IMR-90 (cell line): Measurements from ENCODE around the gene UGT1A7. TPM values are rescaled to one million over a fixed set of nuclear protein-coding genes. Genes with fewer than 3 reads are reported as not detected.

Experiments used
- ATAC-seq: fragments of 200-7000 bp; cut with Tn5 transposase; 2 replicates; pipeline ENCODE4 v1.9.1; 2020; ENCODE audit warnings: low read depth, mild to moderate bottlenecking, moderate library complexity
- BruUV-seq: library from RNA; stranded (reverse); fragments of 400-500 nt; replicated peaks from 2 replicates; lab custom pipeline; 2021; lab: Mats Ljungman, UMichigan
- CTCF ChIA-PET: fragments of 300-600 bp; formaldehyde crosslinking; extraction: SDS; loops from one replicate; lab custom pipeline; 2021; ENCODE audit warnings: antibody characterized with exemption; lab: Yijun Ruan, JAX
- POLR2A ChIA-PET: fragments of 300-600 bp; sonication (Branson Sonifier 250); formaldehyde crosslinking; loops from one replicate; lab custom pipeline; 2022; ENCODE audit warnings: antibody characterized with exemption; ENCODE audit not compliant: unreplicated experiment; lab: Charles Lee
- DNase-seq: peaks from one replicate; pipeline ENCODE4 v3.0.0; 2013
- H2AFZ ChIP-seq: replicated peaks from 2 replicates; pipeline ENCODE3; 2013; ENCODE audit warnings: low read length, mild to moderate bottlenecking; ENCODE audit not compliant: poor library complexity
- H2AK5ac ChIP-seq: 2 replicates; pipeline ENCODE4 v1.6.1; 2013; ENCODE audit warnings: low read depth, low read length, inconsistent platforms
- H2AK9ac ChIP-seq: replicated peaks from 2 replicates; pipeline ENCODE3; 2013; ENCODE audit warnings: mild to moderate bottlenecking, low read depth, low read length, moderate library complexity; ENCODE audit not compliant: poor library complexity
- H2BK120ac ChIP-seq: 2 replicates; pipeline ENCODE4 v1.6.1; 2013; ENCODE audit warnings: low read depth, low read length, inconsistent platforms
- H2BK15ac ChIP-seq: 3 replicates; pipeline ENCODE4 v1.6.1; 2013; ENCODE audit warnings: low read depth, low read length, inconsistent platforms
- H2BK20ac ChIP-seq: 2 replicates; pipeline ENCODE4 v1.6.1; 2013; ENCODE audit warnings: low read depth, mild to moderate bottlenecking, inconsistent platforms, low read length, moderate library complexity
- H2BK5ac ChIP-seq: 2 replicates; pipeline ENCODE4 v1.6.1; 2013; ENCODE audit warnings: mild to moderate bottlenecking, low read depth, low read length, inconsistent platforms; ENCODE audit not compliant: poor library complexity, severe bottlenecking
- H3K14ac ChIP-seq: replicated peaks from 2 replicates; pipeline ENCODE4 v1.6.1; 2013; ENCODE audit warnings: low read depth, low read length, inconsistent platforms
- H3K18ac ChIP-seq: 2 replicates; pipeline ENCODE4 v1.6.1; 2013; ENCODE audit warnings: low read depth, low read length, control low read depth
- H3K23ac ChIP-seq: 2 replicates; pipeline ENCODE4 v1.6.1; 2013; ENCODE audit warnings: low read depth, low read length, inconsistent platforms
- H3K27ac ChIP-seq: 2 replicates; pipeline ENCODE4 v1.5.1; 2013; ENCODE audit warnings: mild to moderate bottlenecking, control low read depth, low read length; ENCODE audit not compliant: insufficient read depth
- H3K27me3 ChIP-seq: 2 replicates; pipeline ENCODE4 v1.6.1; 2013; ENCODE audit warnings: low read length; ENCODE audit not compliant: control insufficient read depth, insufficient read depth
- H3K36me3 ChIP-seq: 2 replicates; pipeline ENCODE4 v1.6.1; 2013; ENCODE audit warnings: low read length, mixed read lengths; ENCODE audit not compliant: control insufficient read depth, insufficient read depth
- H3K4ac ChIP-seq: 2 replicates; pipeline ENCODE4 v1.6.1; 2013; ENCODE audit warnings: low read depth, low read length, inconsistent platforms
- H3K4me1 ChIP-seq: 2 replicates; pipeline ENCODE4 v1.6.1; 2013; ENCODE audit warnings: low read length, mixed read lengths; ENCODE audit not compliant: control insufficient read depth, insufficient read depth
- H3K4me2 ChIP-seq: 2 replicates; pipeline ENCODE4 v1.6.1; 2013; ENCODE audit warnings: low read depth, mild to moderate bottlenecking, control low read depth, low read length, moderate library complexity
- H3K4me3 ChIP-seq: 2 replicates; pipeline ENCODE4 v1.5.1; 2013; ENCODE audit warnings: low read depth, mild to moderate bottlenecking, control low read depth, low read length, moderate library complexity; ENCODE audit not compliant: insufficient read depth
- H3K56ac ChIP-seq: 2 replicates; pipeline ENCODE4 v1.6.1; 2013; ENCODE audit warnings: low read length, inconsistent platforms; ENCODE audit not compliant: insufficient read depth; ENCODE audit errors: extremely low read depth
- H3K79me1 ChIP-seq, 2 experiments: 2 replicates each; pipeline ENCODE4 v1.6.1; 2013; ENCODE audit warnings: low read length in 2 of 2, inconsistent platforms in 1 of 2, low read depth in 1 of 2
- H3K9ac ChIP-seq: 2 replicates; pipeline ENCODE4 v1.6.1; 2013; ENCODE audit warnings: low read depth, low read length, control low read depth
- H3K9me1 ChIP-seq: 2 replicates; pipeline ENCODE4 v1.6.1; 2013; ENCODE audit warnings: low read length, inconsistent platforms; ENCODE audit not compliant: insufficient read depth
- H3K9me3 ChIP-seq: 2 replicates; pipeline ENCODE4 v1.6.1; 2013; ENCODE audit warnings: low read length; ENCODE audit not compliant: control insufficient read depth, insufficient read depth
- H4K20me1 ChIP-seq: 2 replicates; pipeline ENCODE4 v1.6.1; 2013; ENCODE audit warnings: low read length, inconsistent platforms; ENCODE audit not compliant: insufficient read depth
- H4K5ac ChIP-seq: 2 replicates; pipeline ENCODE4 v1.6.1; 2013; ENCODE audit warnings: mild to moderate bottlenecking, low read depth, low read length, control low read depth
- H4K8ac ChIP-seq, 2 experiments: 2 replicates each; pipeline ENCODE4 v1.6.1; 2013; ENCODE audit warnings: low read depth in 2 of 2, low read length in 2 of 2, control low read depth in 1 of 2, inconsistent platforms in 1 of 2
- H4K91ac ChIP-seq: 2 replicates; pipeline ENCODE4 v1.6.1; 2013; ENCODE audit warnings: low read depth, low read length, inconsistent platforms; ENCODE audit not compliant: insufficient read depth
- BHLHE40 ChIP-seq: fragments of 150-350 bp; IDR thresholded peaks from 2 replicates; pipeline ENCODE4 v1.6.1; 2016; ENCODE audit warnings: mild to moderate bottlenecking, low read depth, low read length
- CEBPB ChIP-seq: IDR thresholded peaks from 2 replicates; pipeline ENCODE4 v1.6.1; 2012; ENCODE audit warnings: low read depth, low read length, improper control_type of control experiment
- FOS ChIP-seq: fragments of 150-350 bp; IDR thresholded peaks from 2 replicates; pipeline ENCODE4 v1.6.1; 2016; ENCODE audit warnings: low read depth, low read length
- MAFK ChIP-seq: IDR thresholded peaks from 2 replicates; pipeline ENCODE4 v1.6.1; 2012; ENCODE audit warnings: low read depth, low read length, improper control_type of control experiment
- MAZ ChIP-seq: IDR thresholded peaks from 2 replicates; pipeline ENCODE4 v1.6.1; 2012; ENCODE audit warnings: low read depth, mild to moderate bottlenecking, low read length, improper control_type of control experiment, moderate library complexity, borderline replicate concordance
- MXI1 ChIP-seq: IDR thresholded peaks from 2 replicates; pipeline ENCODE4 v1.6.1; 2012; ENCODE audit warnings: low read depth, mild to moderate bottlenecking, low read length, moderate library complexity, borderline replicate concordance
- NFE2L2 ChIP-seq: fragments of 150-350 bp; IDR thresholded peaks from 2 replicates; pipeline ENCODE4 v1.6.1; 2016; ENCODE audit warnings: low read depth, mild to moderate bottlenecking, low read length
- POLR2A ChIP-seq: IDR thresholded peaks from 2 replicates; pipeline ENCODE4 v1.6.1; 2012; ENCODE audit warnings: mild to moderate bottlenecking, low read depth, low read length
- RCOR1 ChIP-seq: IDR thresholded peaks from 2 replicates; pipeline ENCODE4 v1.6.1; 2012; ENCODE audit warnings: mild to moderate bottlenecking, low read length, improper control_type of control experiment; ENCODE audit not compliant: insufficient replicate concordance
- RFX5 ChIP-seq: IDR thresholded peaks from 2 replicates; pipeline ENCODE4 v1.8.0; 2012; ENCODE audit warnings: low read depth, mild to moderate bottlenecking, low read length, moderate library complexity
- USF2 ChIP-seq: fragments of 150-350 bp; IDR thresholded peaks from 2 replicates; pipeline ENCODE4 v1.6.1; 2017; ENCODE audit warnings: mild to moderate bottlenecking, antibody characterized with exemption, low read length, low read depth
- WGBS, 2 experiments: methylation state at CpG; one replicate each; pipeline versions ENCODE4 v1.1.5 to v1.1.7; 2013; ENCODE audit warnings: missing lambda C conversion rate in 2 of 2; ENCODE audit not compliant: insufficient read length in 1 of 2; ENCODE audit errors: extremely low coverage in 2 of 2; 5-methylcytosine and 5-hydroxymethylcytosine counted together
- dilution Hi-C: fragments of 300-500 bp; cut with HindIII; formaldehyde crosslinking; loops from one replicate; pipeline ENCODE4 v1.14.3; 2018; ENCODE audit warnings: low sequenced_read_pairs; ENCODE audit not compliant: unreplicated experiment
- in situ Hi-C: fragments of 300-500 bp; cut with MboI; formaldehyde crosslinking; loops from 3 replicates; pipeline ENCODE4 v1.14.3; 2019; ENCODE audit warnings: low sequenced_read_pairs, inconsistent platforms, mixed read lengths
- intact Hi-C: fragments of 100-400 bp; cut with micrococcal nuclease; formaldehyde crosslinking; loops from 2 replicates; pipeline ENCODE4 v1.10.0; 2022
- polyA plus RNA-seq, 3 experiments: library from polyadenylated mRNA; depleted of rRNA; stranded (reverse); fragments of >200 nt; gene quantifications; 2 replicates each; pipeline ENCODE4 v1.2.3, GENCODE V29; 2012; ENCODE audit warnings: low replicate concordance in 1 of 3
- total RNA-seq: library from RNA; depleted of rRNA; stranded (reverse); fragments of >200 nt; gene quantifications from 2 replicates; pipeline ENCODE4 v1.2.3, GENCODE V29; 2012
- TF ChIP-seq, protein P1 (sequence below): fragments of 150-350 bp; IDR thresholded peaks from 2 replicates; pipeline ENCODE4 v1.6.1; 2016; ENCODE audit warnings: low read depth, mild to moderate bottlenecking, low read length, moderate library complexity, borderline replicate concordance
- TF ChIP-seq, protein P2 (sequence below): conservative IDR thresholded peaks from 2 replicates; pipeline ENCODE4 v1.5.1; 2012; ENCODE audit warnings: mild to moderate bottlenecking, low read depth, low read length, improper control_type of control experiment

The UGT1A7 gene
- total and polyA plus RNA-seq, 2 of the 4 experiments (the other 2 are of a cell fraction): not detected

GRCh38 chr2:233746475-233747282, 65.0 kb downstream of the UGT1A7 start (continued):
- TF ChIP-seq MAFK: no peak

- ATAC-seq: no peak
- no peak overlapping the region for H2BK15ac ChIP-seq
- no peak overlapping the region for H3K4ac ChIP-seq
- no peak overlapping the region for H3K23ac ChIP-seq
- in situ Hi-C loops (no loop called here), intact Hi-C loops (no loop called here), dilution Hi-C loops (no loop called here)
- H3K4me3 ChIP-seq: no peak overlapping the region
- H2AK5ac ChIP-seq: no peak overlapping the region
- H3K79me1 ChIP-seq: no peaks in the 10 kb centered on the region
- H2BK20ac ChIP-seq: no peak overlapping the region
- no peaks in the 10 kb centered on the region for H3K9me1 ChIP-seq
- no peak for DNase-seq
- H3K27ac ChIP-seq: no peak overlapping the region
- H3K4me2 ChIP-seq: no peak overlapping the region
- no peak overlapping the region for H3K14ac ChIP-seq
- no peak overlapping the region for H3K18ac ChIP-seq
- no peaks in the 10 kb centered on the region; the same call in 1 of the 2 replicates for H3K27me3 ChIP-seq
- ChIA-PET CTCF (interaction anchor here (0.6 kb wide), 1 partner anchor 16 kb away, joined by 3 read pairs; no protein-coding TSS in a partner anchor), POLR2A (no interaction called here)
- H3K36me3 ChIP-seq: no peaks in the 10 kb centered on the region
- H3K4me1 ChIP-seq: no peaks in the 10 kb centered on the region
- H4K91ac ChIP-seq: no peak overlapping the region
- no peak overlapping the region for H4K5ac ChIP-seq
- no peak overlapping the region for H3K9ac ChIP-seq
- H4K20me1 ChIP-seq: no peaks in the 10 kb centered on the region
- H2AFZ ChIP-seq: no peak overlapping the region
- H3K56ac ChIP-seq: no peak overlapping the region
- WGBS, 2 experiments: no CpG with 5 or more reads among the region's 6 CpGs
- H2AK9ac ChIP-seq: no peak overlapping the region
- no peak overlapping the region for H2BK120ac ChIP-seq
- H3K9me3 ChIP-seq: peaks cover 4% of the 10 kb centered on the region; the same call in 1 of the 2 replicates
- H2BK5ac ChIP-seq: no peak overlapping the region
- no TSS peak for BruUV-seq
- no peak overlapping the region for H4K8ac ChIP-seq
- TF ChIP-seq MAFK (no peak), CEBPB (no peak), NFE2L2 (no peak), POLR2A (no peak), RFX5 (no peak), MAZ (no peak), FOS (no peak), BHLHE40 (no peak), USF2 (no peak), RCOR1 (no peak), MXI1 (no peak)
- TF ChIP-seq, protein P1, sequence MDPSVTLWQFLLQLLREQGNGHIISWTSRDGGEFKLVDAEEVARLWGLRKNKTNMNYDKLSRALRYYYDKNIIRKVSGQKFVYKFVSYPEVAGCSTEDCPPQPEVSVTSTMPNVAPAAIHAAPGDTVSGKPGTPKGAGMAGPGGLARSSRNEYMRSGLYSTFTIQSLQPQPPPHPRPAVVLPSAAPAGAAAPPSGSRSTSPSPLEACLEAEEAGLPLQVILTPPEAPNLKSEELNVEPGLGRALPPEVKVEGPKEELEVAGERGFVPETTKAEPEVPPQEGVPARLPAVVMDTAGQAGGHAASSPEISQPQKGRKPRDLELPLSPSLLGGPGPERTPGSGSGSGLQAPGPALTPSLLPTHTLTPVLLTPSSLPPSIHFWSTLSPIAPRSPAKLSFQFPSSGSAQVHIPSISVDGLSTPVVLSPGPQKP: no peak
- TF ChIP-seq, protein P2, sequence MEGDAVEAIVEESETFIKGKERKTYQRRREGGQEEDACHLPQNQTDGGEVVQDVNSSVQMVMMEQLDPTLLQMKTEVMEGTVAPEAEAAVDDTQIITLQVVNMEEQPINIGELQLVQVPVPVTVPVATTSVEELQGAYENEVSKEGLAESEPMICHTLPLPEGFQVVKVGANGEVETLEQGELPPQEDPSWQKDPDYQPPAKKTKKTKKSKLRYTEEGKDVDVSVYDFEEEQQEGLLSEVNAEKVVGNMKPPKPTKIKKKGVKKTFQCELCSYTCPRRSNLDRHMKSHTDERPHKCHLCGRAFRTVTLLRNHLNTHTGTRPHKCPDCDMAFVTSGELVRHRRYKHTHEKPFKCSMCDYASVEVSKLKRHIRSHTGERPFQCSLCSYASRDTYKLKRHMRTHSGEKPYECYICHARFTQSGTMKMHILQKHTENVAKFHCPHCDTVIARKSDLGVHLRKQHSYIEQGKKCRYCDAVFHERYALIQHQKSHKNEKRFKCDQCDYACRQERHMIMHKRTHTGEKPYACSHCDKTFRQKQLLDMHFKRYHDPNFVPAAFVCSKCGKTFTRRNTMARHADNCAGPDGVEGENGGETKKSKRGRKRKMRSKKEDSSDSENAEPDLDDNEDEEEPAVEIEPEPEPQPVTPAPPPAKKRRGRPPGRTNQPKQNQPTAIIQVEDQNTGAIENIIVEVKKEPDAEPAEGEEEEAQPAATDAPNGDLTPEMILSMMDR: no peak
Measured at GRCh38 chr2:233747283-233747544, 65.5 kb downstream of the UGT1A7 start.
